Mucosa of stomach (tissue), 1 donor: ENCODE measurements around the gene MOGAT3.

Experiments used
- H3K27me3 ChIP-seq: one replicate; pipeline ENCODE4 v1.7.0; 2013; ENCODE audit warnings: mild to moderate bottlenecking, low read length; ENCODE audit not compliant: control insufficient read depth, insufficient read depth
- H3K36me3 ChIP-seq: one replicate; pipeline ENCODE4 v1.7.0; 2013; ENCODE audit warnings: low read length; ENCODE audit not compliant: control insufficient read depth, insufficient read depth
- H3K4me1 ChIP-seq: one replicate; pipeline ENCODE4 v1.7.0; 2013; ENCODE audit warnings: mild to moderate bottlenecking, low read length; ENCODE audit not compliant: control insufficient read depth, insufficient read depth
- H3K4me3 ChIP-seq: one replicate; pipeline ENCODE4 v1.7.0; 2013; ENCODE audit warnings: low read length
- H3K9ac ChIP-seq: one replicate; pipeline ENCODE4 v1.7.0; 2013; ENCODE audit warnings: mild to moderate bottlenecking, low read length, moderate library complexity
- H3K9me3 ChIP-seq: one replicate; pipeline ENCODE4 v1.7.0; 2013; ENCODE audit warnings: mild to moderate bottlenecking, low read length, moderate library complexity; ENCODE audit not compliant: control insufficient read depth
- donor health status: Pancreatic carcinoma.

MOGAT3 gene

DNA sequence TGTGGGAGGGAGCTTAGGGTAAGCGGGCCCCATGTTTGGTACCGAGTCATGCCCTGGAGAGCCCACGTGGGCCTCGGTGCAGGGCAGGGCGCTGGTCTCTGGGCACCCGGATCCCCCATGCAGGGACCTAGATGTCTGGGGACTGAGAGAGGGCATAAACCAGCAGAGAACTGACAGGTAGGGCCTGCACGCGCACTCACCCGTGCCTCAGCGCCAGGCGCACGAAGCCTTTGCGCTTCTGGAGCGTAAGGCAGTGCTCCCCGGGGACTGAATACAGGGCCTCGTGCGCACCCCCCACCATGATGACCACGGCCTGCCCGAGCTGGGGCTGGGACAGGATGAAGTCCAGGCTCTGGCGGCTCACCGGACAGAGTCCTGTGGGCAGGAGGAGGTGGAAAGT, 2.8 kb downstream of the MOGAT3 start:
- Histone ChIP-seq H3K36me3 (no peaks in the 10 kb centered on the region), H3K4me1 (peaks cover 10% of the 10 kb centered on the region), H3K9ac (no peak overlapping the region), H3K27me3 (peaks cover 18% of the 10 kb centered on the region), H3K9me3 (no peaks in the 10 kb centered on the region), H3K4me3 (no peak overlapping the region)

DNA sequence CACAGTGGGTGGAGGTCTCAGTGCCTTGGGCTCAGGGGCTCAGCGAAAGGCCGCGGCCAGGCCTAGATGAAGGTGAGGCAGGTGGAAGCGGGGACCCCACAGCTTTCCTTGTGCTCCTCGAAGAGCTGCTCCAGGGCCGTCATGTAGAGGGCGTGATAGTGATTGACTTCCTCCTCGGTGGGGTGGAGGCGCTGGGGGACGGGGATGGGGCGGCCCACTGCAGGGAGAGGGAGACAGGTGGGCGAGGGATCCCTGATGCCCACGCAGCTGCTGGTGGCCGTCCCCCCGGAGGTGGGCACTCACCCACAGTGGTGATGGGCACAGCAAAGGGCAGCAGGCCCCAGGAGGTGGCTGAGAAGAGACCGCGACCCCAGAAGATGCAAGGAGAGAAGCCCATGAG, 5.0 kb downstream of the MOGAT3 start:
- no peak overlapping the region for H3K4me3 ChIP-seq
- H3K36me3 ChIP-seq: no peaks in the 10 kb centered on the region
- H3K4me1 ChIP-seq: peaks cover 8% of the 10 kb centered on the region
- no peak overlapping the region for H3K9ac ChIP-seq
- H3K9me3 ChIP-seq: no peaks in the 10 kb centered on the region
- peaks cover 6% of the 10 kb centered on the region for H3K27me3 ChIP-seq

DNA sequence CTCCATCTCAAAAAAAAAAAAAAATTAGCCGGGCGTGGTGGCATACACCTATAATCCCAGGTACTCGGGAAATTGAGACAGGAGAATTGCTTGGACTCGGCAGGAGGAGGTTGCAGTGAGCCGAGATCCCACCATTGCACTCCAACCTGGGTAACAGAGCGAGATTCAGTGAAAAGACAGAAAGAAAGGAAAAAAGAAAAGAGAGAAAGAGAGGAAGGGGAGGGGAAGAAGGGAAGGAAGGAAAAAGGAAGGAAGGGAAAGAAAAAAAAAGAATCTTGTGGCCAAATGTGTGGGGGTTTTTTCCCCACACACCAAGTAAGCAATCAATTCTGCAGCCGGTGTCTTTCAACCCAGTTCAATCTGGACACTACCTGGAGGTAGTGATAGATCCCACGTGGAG, 11.7 kb downstream of the MOGAT3 start:
- H3K9ac ChIP-seq: no peak overlapping the region
- no peak overlapping the region for H3K4me3 ChIP-seq
- H3K4me1 ChIP-seq: peaks cover 4% of the 10 kb centered on the region
- no peaks in the 10 kb centered on the region for H3K27me3 ChIP-seq
- H3K36me3 ChIP-seq: no peaks in the 10 kb centered on the region
- H3K9me3 ChIP-seq: no peaks in the 10 kb centered on the region

DNA sequence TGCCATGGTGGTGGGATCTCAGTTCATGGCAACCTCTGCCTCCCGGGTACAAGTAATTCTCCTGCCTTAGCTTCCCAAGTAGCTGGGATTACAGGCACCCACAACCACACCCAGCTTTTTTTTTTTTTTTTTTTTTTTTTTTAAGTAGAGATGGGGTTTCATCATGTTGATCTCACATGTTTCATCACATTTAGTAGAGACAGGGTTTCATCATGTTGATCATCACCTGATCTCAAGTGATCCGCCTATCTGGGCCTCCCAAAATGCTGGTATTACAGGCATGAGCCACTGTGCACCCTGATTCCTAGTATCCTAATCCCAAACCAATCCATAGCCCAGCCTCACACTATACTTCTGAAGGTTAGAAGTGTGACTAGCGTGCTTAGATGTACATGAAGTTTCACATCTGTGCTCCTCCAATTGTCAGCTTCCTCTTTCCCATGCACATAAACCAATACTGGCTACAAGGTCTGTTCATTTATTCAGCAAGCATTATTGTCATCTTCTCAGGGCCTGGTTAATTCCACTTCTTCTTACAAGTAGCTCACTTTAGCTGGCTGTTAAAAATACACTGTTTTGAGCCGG, 13.9 kb downstream of the MOGAT3 start:
- Histone ChIP-seq H3K4me1 (peaks cover 3% of the 10 kb centered on the region), H3K36me3 (no peaks in the 10 kb centered on the region), H3K9ac (no peak overlapping the region), H3K4me3 (no peak overlapping the region), H3K9me3 (no peaks in the 10 kb centered on the region), H3K27me3 (no peaks in the 10 kb centered on the region)

DNA sequence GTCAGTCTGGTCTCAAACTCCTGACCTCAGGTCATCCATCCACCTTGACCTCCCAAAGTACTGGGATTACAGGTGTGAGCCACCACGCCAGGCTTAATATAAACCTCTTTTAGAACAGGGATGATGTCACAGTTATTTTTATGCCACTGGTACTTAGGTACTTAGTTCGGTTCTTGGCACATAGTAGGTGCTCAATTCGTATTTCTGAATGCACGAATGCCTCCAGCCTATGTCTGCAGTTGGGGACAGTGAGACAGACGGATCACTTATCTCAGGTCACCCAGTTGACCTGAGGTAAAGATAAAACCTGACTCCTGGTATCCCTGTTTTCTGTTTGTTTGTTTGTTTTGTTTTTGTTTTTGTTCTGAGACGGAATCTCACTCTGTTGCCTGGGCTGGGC, 14.6 kb downstream of the MOGAT3 start:
- H3K4me1 ChIP-seq: peaks cover 3% of the 10 kb centered on the region

DNA sequence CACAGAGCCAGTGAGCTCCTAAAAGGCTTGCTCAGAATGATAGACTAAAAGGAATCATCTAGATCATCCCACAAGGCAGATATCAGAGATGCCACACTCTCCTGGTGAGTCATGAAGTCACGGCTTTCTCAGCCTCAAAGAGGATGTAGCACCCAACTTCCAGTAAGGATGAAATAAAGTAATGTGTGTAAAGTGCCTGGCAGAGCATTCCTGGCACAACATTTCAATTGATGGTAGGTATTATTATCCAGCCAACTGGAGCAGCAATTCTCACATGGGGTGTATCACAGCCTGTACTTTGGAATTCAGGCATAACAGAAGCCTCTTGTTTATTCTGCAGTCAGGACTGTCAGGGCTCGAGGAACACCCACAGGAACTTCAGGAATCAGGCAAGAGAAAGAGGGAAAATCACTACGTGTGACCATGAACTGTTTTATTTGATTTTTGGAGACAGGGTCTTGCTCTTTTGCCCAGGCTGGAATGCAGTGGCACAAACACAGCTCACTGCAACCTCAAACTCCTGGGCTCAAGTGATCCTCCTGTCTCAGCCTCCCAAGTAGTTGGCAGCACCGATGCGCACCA, 15.5 kb downstream of the MOGAT3 start:
- Histone ChIP-seq H3K9ac (no peak overlapping the region), H3K9me3 (no peaks in the 10 kb centered on the region), H3K27me3 (peaks cover 9% of the 10 kb centered on the region), H3K36me3 (no peaks in the 10 kb centered on the region), H3K4me3 (no peak overlapping the region), H3K4me1 (peaks cover 3% of the 10 kb centered on the region)

More for the DNA sequence above, 14.6 kb downstream of the MOGAT3 start:
- H3K9me3 ChIP-seq: no peaks in the 10 kb centered on the region
- H3K4me3 ChIP-seq: no peak overlapping the region
- H3K27me3 ChIP-seq: peaks cover under 1% of the 10 kb centered on the region
- H3K36me3 ChIP-seq: no peaks in the 10 kb centered on the region
- H3K9ac ChIP-seq: no peak overlapping the region

DNA sequence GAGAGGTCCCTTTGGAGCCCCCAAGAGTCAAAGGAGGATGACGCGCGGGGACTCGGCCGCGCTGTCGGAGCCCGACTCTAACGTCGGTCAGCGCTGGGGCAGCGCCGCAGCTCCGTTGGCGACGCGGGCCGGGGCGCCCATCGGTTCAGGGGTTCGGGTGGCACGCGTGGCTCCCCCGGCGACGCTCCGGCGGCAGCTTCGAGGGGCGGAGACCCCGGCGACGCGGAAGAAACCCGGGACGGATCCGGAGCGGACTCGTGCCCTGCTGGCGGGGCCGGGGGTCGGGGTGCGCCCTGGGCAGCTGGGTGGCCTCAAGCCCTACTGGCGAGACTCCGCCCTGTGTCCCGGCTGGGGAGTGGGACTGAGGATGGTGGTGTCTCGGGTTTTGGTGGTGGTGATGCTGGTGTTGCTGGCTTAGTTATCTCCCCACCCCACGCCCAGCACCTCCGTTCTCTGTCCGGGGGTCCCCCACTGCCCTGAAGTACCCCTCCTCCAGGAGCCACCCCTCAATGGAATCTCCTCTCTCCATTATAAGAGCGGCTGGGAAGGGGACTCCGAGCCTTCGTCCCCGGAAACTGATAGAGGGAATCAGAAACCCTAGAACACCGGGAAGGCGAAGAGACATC, 20.6 kb downstream of the MOGAT3 start, which contains the start of gene NAT16:
Gene NAT16, minus strand, starts transcription at position 164 of the 626 bp plus-strand sequence. CDS start 5,486 bp downstream, outside the sequence.
- H3K36me3 ChIP-seq: no peaks in the 10 kb centered on the region
- H3K4me3 ChIP-seq: no peak within 1 kb of the TSS
- H3K9me3 ChIP-seq: no peaks in the 10 kb centered on the region
- no peak within 1 kb of the TSS for H3K9ac ChIP-seq
- H3K4me1 ChIP-seq: peaks cover 10% of the 10 kb centered on the region
- peaks cover 56% of the 10 kb centered on the region for H3K27me3 ChIP-seq

DNA sequence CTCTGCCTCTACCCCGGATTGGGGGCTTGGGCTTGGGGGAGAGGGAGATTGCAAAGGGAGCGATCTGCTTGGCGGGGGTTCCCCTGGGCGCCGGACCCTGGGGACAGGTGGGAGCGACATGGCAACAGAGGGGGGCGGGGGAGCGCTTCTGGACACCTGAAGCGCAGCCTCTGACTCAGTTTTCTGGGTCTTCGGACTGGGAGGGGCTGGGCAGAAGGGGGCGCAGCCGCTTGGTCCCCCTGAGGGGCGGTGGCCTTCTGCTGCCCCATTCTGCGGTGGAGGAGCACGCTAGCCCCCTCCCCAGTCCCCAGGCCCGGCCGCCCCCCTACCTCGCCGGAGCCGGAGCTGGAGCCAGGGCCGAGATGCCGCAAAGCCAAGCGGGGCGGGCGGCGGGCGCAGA, 21.1 kb downstream of the MOGAT3 start:
- no peaks in the 10 kb centered on the region for H3K9me3 ChIP-seq
- no peaks in the 10 kb centered on the region for H3K36me3 ChIP-seq
- peaks cover 59% of the 10 kb centered on the region for H3K27me3 ChIP-seq
- H3K4me1 ChIP-seq: peaks cover 10% of the 10 kb centered on the region
- H3K4me3 ChIP-seq: no peak overlapping the region
- no peak overlapping the region for H3K9ac ChIP-seq

DNA sequence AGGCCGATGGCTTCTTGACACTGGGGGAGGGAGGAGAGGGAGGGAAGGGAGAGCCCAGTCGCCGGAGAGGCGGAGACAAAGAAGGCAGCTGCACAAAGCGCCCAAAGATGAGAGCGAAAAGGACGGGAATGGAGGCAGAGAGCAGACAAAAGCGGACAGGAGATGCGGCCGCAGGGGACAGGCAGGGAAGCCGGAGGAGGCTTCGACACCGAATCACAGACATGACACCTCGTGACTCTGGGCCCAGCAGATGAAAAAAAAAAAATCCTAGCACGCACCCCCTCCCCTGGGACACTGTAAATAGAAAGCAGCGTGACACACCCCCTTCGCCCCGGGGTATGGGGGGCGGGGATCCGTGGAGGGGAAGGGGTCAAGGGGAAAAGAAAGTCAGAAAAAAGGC, 21.7 kb downstream of the MOGAT3 start:
- Histone ChIP-seq H3K4me3 (no peak overlapping the region), H3K27me3 (peaks cover 65% of the 10 kb centered on the region), H3K9me3 (no peaks in the 10 kb centered on the region), H3K4me1 (peaks cover 14% of the 10 kb centered on the region), H3K9ac (no peak overlapping the region), H3K36me3 (no peaks in the 10 kb centered on the region)

DNA sequence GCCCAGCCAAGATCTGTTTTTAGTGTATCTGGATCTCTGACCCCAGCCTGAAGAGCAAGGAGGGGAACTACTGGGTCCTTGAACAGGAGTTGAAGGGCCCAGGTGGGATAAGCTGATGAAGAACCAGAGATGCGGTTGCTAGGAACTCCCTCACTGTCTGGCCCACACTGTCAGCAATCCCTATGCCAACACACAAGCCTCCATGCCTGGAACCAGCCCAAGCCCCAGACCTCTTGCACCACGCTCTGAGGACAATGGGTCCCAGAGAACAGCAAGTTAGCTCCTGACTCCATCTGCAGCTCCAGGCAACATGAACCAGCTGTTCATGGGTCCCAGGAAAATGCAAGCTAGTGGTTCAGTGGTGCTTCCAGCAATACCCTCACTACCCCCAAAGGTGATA, 23.2 kb downstream of the MOGAT3 start:
- Histone ChIP-seq H3K27me3 (peaks cover 79% of the 10 kb centered on the region), H3K4me3 (no peak overlapping the region), H3K4me1 (peaks cover 27% of the 10 kb centered on the region), H3K9me3 (no peaks in the 10 kb centered on the region), H3K9ac (no peak overlapping the region), H3K36me3 (no peaks in the 10 kb centered on the region)

DNA sequence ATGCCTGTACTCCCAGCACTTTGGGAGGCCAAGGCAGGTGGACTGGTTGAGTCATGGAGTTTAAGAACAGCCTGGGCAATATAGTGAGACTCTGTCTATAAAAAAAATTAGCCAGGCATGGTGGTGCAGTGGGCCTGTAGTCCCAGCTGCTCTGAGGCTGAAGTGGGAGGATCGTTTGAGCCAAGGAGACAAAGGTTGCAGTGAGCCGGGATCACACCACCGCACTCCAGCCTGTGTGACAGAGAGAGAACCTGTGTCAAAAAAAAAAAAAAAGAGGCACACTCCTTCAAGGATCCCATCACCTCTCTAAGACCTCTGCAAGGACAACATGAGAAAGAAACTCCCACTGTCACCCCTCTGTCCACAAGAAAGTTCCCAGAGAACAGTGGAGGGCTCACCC, 25.2 kb downstream of the MOGAT3 start:
- H3K4me3 ChIP-seq: no peak overlapping the region
- H3K4me1 ChIP-seq: peaks cover 31% of the 10 kb centered on the region
- H3K9ac ChIP-seq: no peak overlapping the region
- peaks cover 93% of the 10 kb centered on the region for H3K27me3 ChIP-seq
- H3K9me3 ChIP-seq: no peaks in the 10 kb centered on the region
- no peaks in the 10 kb centered on the region for H3K36me3 ChIP-seq

DNA sequence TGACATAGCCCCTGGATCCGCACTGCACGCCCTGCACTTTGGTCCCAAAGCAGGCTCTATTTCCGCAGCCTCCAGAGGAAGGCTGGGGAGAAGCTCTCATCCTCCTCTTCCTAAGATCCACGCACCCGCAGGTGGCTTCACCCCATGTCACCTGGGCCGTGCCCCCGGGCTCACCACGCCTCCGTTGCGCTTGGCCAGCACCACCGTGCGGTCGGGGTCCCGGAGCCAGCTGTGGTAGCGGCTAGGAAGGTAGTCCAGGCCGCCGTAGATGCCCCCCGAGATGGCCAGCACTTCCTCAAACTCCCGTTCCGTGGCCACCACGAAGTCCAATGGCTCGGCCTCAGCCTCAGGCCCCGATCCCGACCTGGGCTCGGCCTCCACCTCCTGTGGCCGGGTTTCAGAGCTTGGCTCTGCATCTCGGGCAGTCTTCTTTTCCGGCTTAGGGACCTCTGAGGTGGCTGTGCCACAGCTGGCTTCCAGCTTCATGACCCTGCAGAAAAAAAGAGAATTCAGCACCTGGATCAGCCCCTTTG, 26.4 kb downstream of the MOGAT3 start:
- no peak overlapping the region for H3K9ac ChIP-seq
- no peaks in the 10 kb centered on the region for H3K9me3 ChIP-seq
- H3K4me1 ChIP-seq: peaks cover 34% of the 10 kb centered on the region
- H3K36me3 ChIP-seq: no peaks in the 10 kb centered on the region
- H3K27me3 ChIP-seq: peaks cover 93% of the 10 kb centered on the region
- no peak overlapping the region for H3K4me3 ChIP-seq
